HG02938 (cell line): Measurements from ENCODE around the gene FSHR.
A peak's percentile ranks its signal among the peaks of the same experiment; 100 is the strongest.

Experiments used
- ATAC-seq: cut with Tn5 transposase; IDR thresholded peaks from one replicate; pipeline ENCODE4 v1.9.1; 2021; ENCODE audit warnings: mild to moderate bottlenecking, moderate library complexity; ENCODE audit not compliant: unreplicated experiment

FSHR gene

GRCh38 chr2:49033394-49034185 lies 120.7 kb downstream of the FSHR start:
- no peak for ATAC-seq

GRCh38 chr2:49032936-49033335 lies 121.4 kb downstream of the FSHR start:
- no peak for ATAC-seq

GRCh38 chr2:49032126-49032525 lies 122.2 kb downstream of the FSHR start:
- ATAC-seq, result no peak

- no peak for ATAC-seq
These were observed 124.9 kb downstream of the FSHR start for GRCh38 chr2:49029406-49029805.

GRCh38 chr2:49028101-49028500 lies 126.2 kb downstream of the FSHR start:
- ATAC-seq, result peak; percentile 98

- ATAC-seq, result no peak
These were observed 127.6 kb downstream of the FSHR start for GRCh38 chr2:49026706-49027105.

- ATAC-seq, result no peak
These were observed 133.0 kb downstream of the FSHR start for GRCh38 chr2:49021271-49021670.

- no peak for ATAC-seq
These were observed 149.1 kb downstream of the FSHR start for GRCh38 chr2:49005261-49005660.

- ATAC-seq, result peak; percentile 58
These were observed 150.2 kb downstream of the FSHR start for GRCh38 chr2:49004036-49004626.

GRCh38 chr2:49003201-49003600 lies 151.1 kb downstream of the FSHR start:
- ATAC-seq, result no peak

GRCh38 chr2:49002750-49003149 lies 151.6 kb downstream of the FSHR start:
- ATAC-seq, result no peak

- ATAC-seq, result no peak
These were observed 153.6 kb downstream of the FSHR start for GRCh38 chr2:49000695-49001094.

GRCh38 chr2:48998449-48998848 lies 155.9 kb downstream of the FSHR start:
- no peak for ATAC-seq

GRCh38 chr2:48993576-48993975 lies 160.7 kb downstream of the FSHR start:
- no peak for ATAC-seq

GRCh38 chr2:48991415-48992131 lies 162.7 kb downstream of the FSHR start:
- peak; percentile 71 for ATAC-seq

GRCh38 chr2:48984922-48985321 lies 169.4 kb downstream of the FSHR start:
- no peak for ATAC-seq

- ATAC-seq, result no peak
These were observed 170.8 kb downstream of the FSHR start for GRCh38 chr2:48983551-48983950.

- no peak for ATAC-seq
These were observed 171.4 kb downstream of the FSHR start for GRCh38 chr2:48982887-48983435.

- ATAC-seq, result no peak
These were observed 173.5 kb downstream of the FSHR start for GRCh38 chr2:48980846-48981245.

- no peak for ATAC-seq
These were observed 174.6 kb downstream of the FSHR start for GRCh38 chr2:48979691-48980090.

GRCh38 chr2:48978131-48978530 lies 176.2 kb downstream of the FSHR start:
- ATAC-seq, result no peak

GRCh38 chr2:48971801-48972200 lies 182.5 kb downstream of the FSHR start:
- ATAC-seq, result no peak
